Natural killer cell (primary cell): ENCODE results near the gene GOLGA2. TPM values are rescaled to one million over a fixed set of nuclear protein-coding genes. Genes with fewer than 3 reads are reported as not detected.
A peak's percentile ranks its signal among the peaks of the same experiment; 100 is the strongest.

ENCODE experiments used
- ATAC-seq, 3 donors: fragments of 150-1000 bp in 2 of 3; fragments of 200-7000 bp in 1 of 3; cut with Tn5 transposase; 1 replicate in 1 of 3; 2 replicates in 2 of 3; pipeline ENCODE4 v1.10.0; 2021; ENCODE audit warnings: mild to moderate bottlenecking in 2 of 3, moderate library complexity in 2 of 3
- DNase-seq, 2 donors: peaks; one replicate each; pipeline versions ENCODE4 v3.0.0 to v3.0.0-alpha.2; 2013 to 2021; ENCODE audit warnings: mixed read lengths in 1 of 2
- H3K27ac ChIP-seq: one replicate; pipeline ENCODE4 v1.5.1; 2013; ENCODE audit warnings: mild to moderate bottlenecking, low read length
- H3K27me3 ChIP-seq: one replicate; pipeline ENCODE4 v1.6.1; 2013; ENCODE audit warnings: low read length; ENCODE audit not compliant: control insufficient read depth, insufficient read depth
- H3K36me3 ChIP-seq: one replicate; pipeline ENCODE4 v1.6.1; 2013; ENCODE audit warnings: low read length; ENCODE audit not compliant: control insufficient read depth, insufficient read depth
- H3K4me1 ChIP-seq: one replicate; pipeline ENCODE4 v1.6.1; 2013; ENCODE audit warnings: low read length; ENCODE audit not compliant: control insufficient read depth, insufficient read depth
- H3K4me3 ChIP-seq: one replicate; pipeline ENCODE4 v1.5.1; 2013; ENCODE audit warnings: low read length
- H3K9me3 ChIP-seq: one replicate; pipeline ENCODE4 v1.6.1; 2013; ENCODE audit warnings: low read length; ENCODE audit not compliant: control insufficient read depth, insufficient read depth
- H3K27ac Mint-ChIP-seq, 2 donors: one replicate each; pipeline ENCODE4 v1.8.0; 2022; ENCODE audit warnings: mild to moderate bottlenecking in 2 of 2, mixed read lengths in 2 of 2, moderate library complexity in 1 of 2
- H3K27me3 Mint-ChIP-seq, 2 donors: one replicate each; pipeline ENCODE4 v1.8.0; 2022; ENCODE audit warnings: low read depth in 2 of 2, mixed read lengths in 2 of 2
- H3K36me3 Mint-ChIP-seq: one replicate; pipeline ENCODE4 v1.8.0; 2022; ENCODE audit warnings: mixed read lengths
- H3K4me1 Mint-ChIP-seq, 2 donors: one replicate each; pipeline ENCODE4 v1.8.0; 2022; ENCODE audit warnings: mixed read lengths in 2 of 2
- H3K4me3 Mint-ChIP-seq: one replicate; pipeline ENCODE4 v1.8.0; 2022; ENCODE audit warnings: mild to moderate bottlenecking, moderate library complexity, mixed read lengths
- H3K9me3 Mint-ChIP-seq, 2 donors: one replicate each; pipeline ENCODE4 v1.8.0; 2022; ENCODE audit warnings: mixed read lengths in 2 of 2
- CTCF ChIP-seq: fragments of 200-600 bp; IDR thresholded peaks from one replicate; pipeline ENCODE4 v1.8.0; 2022; ENCODE audit warnings: antibody characterized with exemption
- WGBS: methylation state at CpG from one replicate; pipeline ENCODE4 v1.1.7; 2013; ENCODE audit warnings: missing lambda C conversion rate; ENCODE audit not compliant: insufficient coverage; 5-methylcytosine and 5-hydroxymethylcytosine counted together
- intact Hi-C: fragments of 100-400 bp; cut with micrococcal nuclease; formaldehyde crosslinking; loops from one replicate; pipeline ENCODE4 v1.14.2; 2022
- total RNA-seq, 4 donors: library from RNA; stranded (reverse); fragments of 120-200 nt in 1 of 4; gene quantifications; one replicate each; pipeline versions ENCODE4 v1.2.3 to v1.2.4, GENCODE V29; 2013 to 2022

Gene GOLGA2
- total RNA-seq, 3 donors from 2014 or later (not counting 1 experiment from before 2014, with no cell fraction given) = 78.0 to 101 (median 90.9) TPM

GRCh38 chr9:128298535-128299482, 23.0 kb upstream of the GOLGA2 start:
- H3K36me3 Mint-ChIP-seq = no peaks in the 10 kb centered on the region
- no peaks in the 10 kb centered on the region for H3K9me3 ChIP-seq
- H3K4me3 Mint-ChIP-seq = no peak overlapping the region
- H3K4me3 ChIP-seq = no peak overlapping the region
- H3K4me1 ChIP-seq = peaks cover 16% of the 10 kb centered on the region
- no peak for ATAC-seq
- H3K9me3 Mint-ChIP-seq = no peaks in the 10 kb centered on the region
- H3K36me3 ChIP-seq = no peaks in the 10 kb centered on the region
- H3K27ac Mint-ChIP-seq = no peak overlapping the region
- no peak overlapping the region for H3K27ac ChIP-seq
- 92% methylated on average over 19 of the region's 20 CpGs for WGBS
- DNase-seq = peak in 1 of 2 donors; percentile 1
- H3K4me1 Mint-ChIP-seq = no peaks in the 10 kb centered on the region
- intact Hi-C loops = no loop called here
- H3K27me3 Mint-ChIP-seq = no peaks in the 10 kb centered on the region
- H3K27me3 ChIP-seq = no peaks in the 10 kb centered on the region
- TF ChIP-seq CTCF = no peak

- Histone ChIP-seq H3K27me3 (no peaks in the 10 kb centered on the region), H3K9me3 (no peaks in the 10 kb centered on the region), H3K4me3 (no peak overlapping the region), H3K27ac (no peak overlapping the region), H3K36me3 (no peaks in the 10 kb centered on the region), H3K4me1 (peaks cover 16% of the 10 kb centered on the region)
- H3K4me3 Mint-ChIP-seq = no peak overlapping the region
- no peak for ATAC-seq
- intact Hi-C loops = no loop called here
- H3K27ac Mint-ChIP-seq = no peak overlapping the region
- H3K9me3 Mint-ChIP-seq = no peaks in the 10 kb centered on the region
- H3K4me1 Mint-ChIP-seq = no peaks in the 10 kb centered on the region
- no peaks in the 10 kb centered on the region for H3K36me3 Mint-ChIP-seq
- no peak for TF ChIP-seq CTCF
- no peaks in the 10 kb centered on the region for H3K27me3 Mint-ChIP-seq
- 98% methylated on average over 2 of the region's 2 CpGs for WGBS
- no peak for DNase-seq
These were observed 21.5 kb upstream of the GOLGA2 start for GRCh38 chr9:128297221-128297773.

- Mint-ChIP-seq H3K36me3 (no peaks in the 10 kb centered on the region), H3K27ac (no peak overlapping the region), H3K9me3 (no peaks in the 10 kb centered on the region), H3K4me1 (no peaks in the 10 kb centered on the region), H3K4me3 (no peak overlapping the region), H3K27me3 (no peaks in the 10 kb centered on the region)
- no peaks in the 10 kb centered on the region for H3K27me3 ChIP-seq
- H3K36me3 ChIP-seq = no peaks in the 10 kb centered on the region
- ATAC-seq = no peak
- intact Hi-C loops = no loop called here
- no peak overlapping the region for H3K4me3 ChIP-seq
- no peak overlapping the region for H3K27ac ChIP-seq
- H3K4me1 ChIP-seq = peaks cover 16% of the 10 kb centered on the region
- DNase-seq = no peak
- H3K9me3 ChIP-seq = no peaks in the 10 kb centered on the region
- TF ChIP-seq CTCF = no peak
- 91% methylated on average over 14 of the region's 16 CpGs for WGBS
These were observed 20.8 kb upstream of the GOLGA2 start for GRCh38 chr9:128296340-128297220.
